ENCODE measurements around the gene TMEFF1. TPM values are rescaled to one million over a fixed set of nuclear protein-coding genes. Genes with fewer than 3 reads are reported as not detected.

Gene TMEFF1
- total and polyA plus RNA-seq, 8 donors, result 0.05 to 0.92 TPM; not detected in 6

DNA sequence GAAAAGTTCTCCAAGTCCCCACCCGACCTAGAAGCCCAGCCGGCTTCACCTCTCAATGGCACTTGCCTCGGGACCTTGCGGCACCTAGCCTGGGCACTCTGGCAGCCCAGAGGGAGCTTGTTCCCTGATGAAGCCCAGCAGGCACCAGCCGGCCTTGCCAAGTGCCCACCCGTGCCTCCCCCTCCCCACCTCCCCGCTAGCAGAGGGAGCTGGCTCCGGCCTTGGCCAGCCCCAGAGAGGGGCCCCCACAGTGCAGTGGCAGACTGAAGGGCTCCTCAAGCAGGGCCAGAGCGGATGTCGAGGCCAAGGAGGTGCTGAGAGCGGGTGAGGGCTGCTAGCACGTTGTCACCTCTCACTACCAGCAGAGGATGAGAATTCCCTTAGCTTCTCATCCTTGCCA lies 67.4 kb downstream of the TMEFF1 start:
- Histone ChIP-seq H3K27ac (no peak overlapping the region), H3K36me3 (peaks cover 0 to 14% (median 0%) of the 10 kb centered on the region in 4 donors), H3K4me3 (no peak overlapping the region), H3K4me1 (no peaks in the 10 kb centered on the region), H3K9me3 (peaks cover 0 to 13% (median 3%) of the 10 kb centered on the region in 4 donors), H3K27me3 (no peaks in the 10 kb centered on the region)
- DNase-seq, result no peak
- intact Hi-C loops (cut with DNase I; ENCODE audit: low total_unique reads), result no loop called here
- TF ChIP-seq, protein P1, sequence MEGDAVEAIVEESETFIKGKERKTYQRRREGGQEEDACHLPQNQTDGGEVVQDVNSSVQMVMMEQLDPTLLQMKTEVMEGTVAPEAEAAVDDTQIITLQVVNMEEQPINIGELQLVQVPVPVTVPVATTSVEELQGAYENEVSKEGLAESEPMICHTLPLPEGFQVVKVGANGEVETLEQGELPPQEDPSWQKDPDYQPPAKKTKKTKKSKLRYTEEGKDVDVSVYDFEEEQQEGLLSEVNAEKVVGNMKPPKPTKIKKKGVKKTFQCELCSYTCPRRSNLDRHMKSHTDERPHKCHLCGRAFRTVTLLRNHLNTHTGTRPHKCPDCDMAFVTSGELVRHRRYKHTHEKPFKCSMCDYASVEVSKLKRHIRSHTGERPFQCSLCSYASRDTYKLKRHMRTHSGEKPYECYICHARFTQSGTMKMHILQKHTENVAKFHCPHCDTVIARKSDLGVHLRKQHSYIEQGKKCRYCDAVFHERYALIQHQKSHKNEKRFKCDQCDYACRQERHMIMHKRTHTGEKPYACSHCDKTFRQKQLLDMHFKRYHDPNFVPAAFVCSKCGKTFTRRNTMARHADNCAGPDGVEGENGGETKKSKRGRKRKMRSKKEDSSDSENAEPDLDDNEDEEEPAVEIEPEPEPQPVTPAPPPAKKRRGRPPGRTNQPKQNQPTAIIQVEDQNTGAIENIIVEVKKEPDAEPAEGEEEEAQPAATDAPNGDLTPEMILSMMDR (IDR thresholded peaks at IDR 0.05), result no peak
- TF ChIP-seq EP300 (IDR thresholded peaks at IDR 0.05) (no peak), POLR2A (IDR thresholded peaks at IDR 0.05) (no peak), POLR2AphosphoS5 (IDR thresholded peaks at IDR 0.05) (no peak)
- WGBS, 5 donors, result 90 to 95% (median 93%) methylated on average over 10 to 12 of the region's 12 CpGs

DNA sequence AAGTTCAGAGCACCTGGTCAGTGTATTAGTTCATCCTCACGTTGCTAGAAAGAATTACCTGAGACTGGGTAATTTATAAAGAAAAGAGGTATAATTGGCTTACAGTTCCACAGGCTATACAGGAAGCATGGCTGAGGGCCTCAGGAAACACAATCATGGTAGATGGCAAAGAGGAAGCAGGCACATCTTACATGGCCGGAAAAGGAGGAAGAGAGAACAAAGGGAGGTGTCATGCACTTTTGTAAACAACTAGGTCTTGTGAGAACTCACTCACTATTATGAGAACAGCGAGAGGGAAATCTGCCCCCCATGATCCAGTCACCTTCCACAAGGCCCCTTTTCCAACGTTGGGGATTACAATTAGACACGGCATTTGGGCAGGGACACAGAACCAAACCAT lies 76.1 kb downstream of the TMEFF1 start:
- Histone ChIP-seq H3K4me1 (no peaks in the 10 kb centered on the region), H3K9me3 (peaks cover 0 to 19% (median 6%) of the 10 kb centered on the region in 4 donors), H3K27ac (no peak overlapping the region), H3K36me3 (peaks cover 0 to 11% (median 2%) of the 10 kb centered on the region in 4 donors), H3K4me3 (no peak overlapping the region), H3K27me3 (no peaks in the 10 kb centered on the region)
- 66 to 86% (median 80%) methylated on average over 5 of the region's 5 CpGs for whole genome bisulfite sequencing, 5 donors
- peak in 1 of 2 donors; percentile 2 for DNase-seq
- intact Hi-C loops (cut with DNase I; ENCODE audit: low total_unique reads), result no loop called here
- TF ChIP-seq, protein P1 (IDR thresholded peaks at IDR 0.05), result no peak
- TF ChIP-seq EP300 (IDR thresholded peaks at IDR 0.05) (no peak), POLR2AphosphoS5 (IDR thresholded peaks at IDR 0.05) (no peak), POLR2A (IDR thresholded peaks at IDR 0.05) (no peak)

DNA sequence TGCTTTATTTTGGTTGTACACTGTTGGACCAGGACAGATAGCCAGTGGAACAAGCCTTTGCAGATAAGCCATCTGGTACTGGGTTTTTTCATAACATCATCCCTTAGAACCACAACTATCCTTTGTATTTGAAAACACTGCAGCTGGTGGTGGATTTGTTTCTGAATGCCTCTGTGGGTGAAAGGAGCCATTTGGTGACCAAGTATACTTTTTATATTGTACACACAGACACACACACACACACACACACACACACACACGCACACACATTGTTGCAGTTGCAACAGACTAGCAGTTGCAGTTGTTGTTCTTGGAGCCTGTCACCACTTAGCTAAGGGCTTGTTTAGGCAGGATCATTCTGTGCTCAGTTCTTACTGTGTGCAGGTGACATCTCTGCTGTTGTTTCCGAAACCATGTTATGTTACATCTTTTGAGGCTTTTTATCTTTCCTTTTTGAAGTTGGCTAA lies 82.0 kb downstream of the TMEFF1 start:
- H3K27ac ChIP-seq, result no peak overlapping the region
- no peak for DNase-seq
- TF ChIP-seq POLR2A (IDR thresholded peaks at IDR 0.05) (no peak), EP300 (IDR thresholded peaks at IDR 0.05) (no peak), POLR2AphosphoS5 (IDR thresholded peaks at IDR 0.05) (no peak)
- TF ChIP-seq, protein P1 (IDR thresholded peaks at IDR 0.05), result no peak
- no peaks in the 10 kb centered on the region for H3K4me1 ChIP-seq
- H3K27me3 ChIP-seq, result no peaks in the 10 kb centered on the region
- intact Hi-C loops (cut with DNase I; ENCODE audit: low total_unique reads), result no loop called here
- no peaks in the 10 kb centered on the region for H3K9me3 ChIP-seq
- no peak overlapping the region for H3K4me3 ChIP-seq
- 34 to 84% (median 82%) methylated on average over 2 of the region's 2 CpGs for WGBS, 5 donors
- peaks cover 0 to 7% (median 2%) of the 10 kb centered on the region in 4 donors for H3K36me3 ChIP-seq

DNA sequence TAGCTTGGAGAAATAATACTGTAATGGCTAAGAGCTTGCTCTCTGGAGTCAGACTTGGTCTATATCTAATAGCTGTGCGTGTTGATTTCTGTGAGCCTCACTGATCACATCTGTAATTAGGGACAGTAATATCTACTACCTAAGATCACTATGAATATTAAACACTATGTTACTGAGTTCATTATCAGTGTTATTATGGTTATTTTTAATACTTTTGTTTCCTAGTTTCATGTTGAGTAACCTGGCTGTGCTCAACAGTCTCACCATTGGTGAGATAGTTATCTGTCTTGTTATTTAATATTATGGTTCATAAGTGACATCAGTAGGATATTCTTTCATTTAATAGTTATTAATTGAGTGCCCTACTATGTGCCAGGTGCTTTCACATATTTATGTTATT lies 82.5 kb downstream of the TMEFF1 start:
- 92 to 100% (median 96%) methylated on average over 1 of the region's 1 CpG for WGBS, 5 donors
- DNase-seq, result no peak
- intact Hi-C loops (cut with DNase I; ENCODE audit: low total_unique reads), result no loop called here

More for the DNA sequence above, 82.5 kb downstream of the TMEFF1 start:
- Histone ChIP-seq H3K4me1 (no peaks in the 10 kb centered on the region), H3K27me3 (no peaks in the 10 kb centered on the region), H3K4me3 (no peak overlapping the region), H3K27ac (no peak overlapping the region), H3K36me3 (peaks cover 0 to 5% (median 1%) of the 10 kb centered on the region in 4 donors), H3K9me3 (no peaks in the 10 kb centered on the region)
- TF ChIP-seq POLR2A (IDR thresholded peaks at IDR 0.05) (no peak), POLR2AphosphoS5 (IDR thresholded peaks at IDR 0.05) (no peak), EP300 (IDR thresholded peaks at IDR 0.05) (no peak)
- TF ChIP-seq, protein P1 (IDR thresholded peaks at IDR 0.05), result no peak
